GM12892 (cell line): ENCODE data around the gene TMEM18.

Experiments used
- DNase-seq: peaks from one replicate; pipeline ENCODE4 v3.0.0; 2011; ENCODE audit not compliant: insufficient read length
- FAIRE-seq: peaks from 2 replicates; lab custom pipeline; 2011; peaks lifted over from hg19 to GRCh38; lab: Jason Lieb, UNC
- POLR2A ChIP-seq: IDR thresholded peaks from 2 replicates; pipeline ENCODE4 v1.6.1; 2011; ENCODE audit warnings: low read depth, low read length, control low read depth
- POLR2AphosphoS5 ChIP-seq: IDR thresholded peaks from 2 replicates; pipeline ENCODE4 v1.6.1; 2011; ENCODE audit warnings: low read depth, low read length, control low read depth
- TAF1 ChIP-seq: IDR thresholded peaks from 2 replicates; pipeline ENCODE4 v1.6.1; 2011; ENCODE audit warnings: low read depth, mild to moderate bottlenecking, control low read depth, low read length, borderline replicate concordance

Gene TMEM18

GRCh38 chr2:635687-636621 is 41.3 kb downstream of the TMEM18 start:
- DNase-seq (no peak), FAIRE-seq (no peak)
- TF ChIP-seq POLR2A (no peak), POLR2AphosphoS5 (no peak), TAF1 (no peak)

DNA sequence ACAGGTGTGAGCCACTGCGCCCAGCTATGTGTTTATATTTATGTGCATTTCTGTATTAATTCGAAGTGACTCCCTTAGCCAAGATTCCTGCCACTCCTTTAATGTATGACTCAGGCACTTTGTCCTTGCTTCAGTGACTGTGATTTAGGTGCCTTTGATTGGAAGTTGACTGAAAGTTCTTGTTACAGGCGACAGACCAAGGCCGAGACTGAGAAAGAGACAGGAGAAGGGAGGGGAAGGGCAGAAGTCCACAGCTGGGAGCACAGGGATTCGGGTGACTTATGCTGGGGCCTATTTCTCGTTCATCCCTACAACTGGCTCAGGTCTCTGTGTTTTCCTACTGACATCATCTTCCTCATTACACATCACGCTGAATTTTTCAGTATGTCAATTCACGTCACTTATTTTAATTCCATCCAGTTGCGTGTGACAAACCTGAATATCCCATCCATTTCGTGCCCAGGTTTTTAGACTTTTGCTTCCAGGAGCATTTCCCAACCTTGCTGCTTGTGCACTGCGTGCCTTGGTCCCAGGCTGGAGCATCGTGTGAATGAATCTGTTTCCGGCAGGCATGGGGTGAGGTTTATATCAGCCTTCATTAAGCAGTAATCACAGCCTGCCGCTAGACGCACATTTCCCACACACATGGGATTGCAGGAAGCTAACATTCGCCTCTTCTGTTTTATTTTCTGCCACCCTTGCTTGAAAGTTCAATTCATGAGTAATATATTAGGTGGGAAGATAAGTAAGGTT is 42.4 kb downstream of the TMEM18 start:
- TF ChIP-seq TAF1 (no peak), POLR2A (no peak), POLR2AphosphoS5 (no peak)
- DNase-seq (no peak), FAIRE-seq (no peak)

DNA sequence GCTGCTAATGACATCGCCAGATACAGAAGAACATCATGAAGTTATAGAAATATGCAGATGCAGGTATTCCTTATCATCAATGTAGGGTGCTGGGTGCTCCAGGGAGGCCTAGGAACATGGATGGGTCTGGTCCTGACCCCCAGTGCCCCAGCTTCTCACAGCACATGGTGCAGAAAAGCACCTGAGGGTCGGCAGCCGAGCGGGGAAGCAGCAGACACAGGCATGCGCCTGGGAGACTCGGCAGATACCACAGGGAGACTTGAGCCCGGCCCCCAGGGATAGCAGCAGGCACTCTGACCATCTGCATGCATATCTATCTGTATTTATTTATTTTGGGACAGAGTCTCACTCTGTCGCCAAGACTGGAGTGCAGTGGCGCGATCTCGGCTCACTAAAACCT is 43.2 kb downstream of the TMEM18 start:
- DNase-seq (no peak), FAIRE-seq (no peak)
- TF ChIP-seq POLR2A (no peak), TAF1 (no peak), POLR2AphosphoS5 (no peak)

GRCh38 chr2:633371-633770 is 43.8 kb downstream of the TMEM18 start:
- no peak for DNase-seq
- no peak for FAIRE-seq
- TF ChIP-seq POLR2A (no peak), POLR2AphosphoS5 (no peak), TAF1 (no peak)

- no peak for DNase-seq
- TF ChIP-seq POLR2AphosphoS5: no peak
- no peak for TF ChIP-seq POLR2A
- no peak for TF ChIP-seq TAF1
- FAIRE-seq: no peak
Observed at GRCh38 chr2:632471-632870, 44.7 kb downstream of the TMEM18 start.

GRCh38 chr2:631741-632140 is 45.5 kb downstream of the TMEM18 start:
- FAIRE-seq: no peak
- TF ChIP-seq POLR2A (no peak), TAF1 (no peak)
- no peak for DNase-seq

- FAIRE-seq: no peak
- DNase-seq: no peak
- TF ChIP-seq TAF1 (no peak), POLR2A (no peak), POLR2AphosphoS5 (no peak)
Observed at GRCh38 chr2:630451-631320, 46.5 kb downstream of the TMEM18 start.

- TF ChIP-seq POLR2AphosphoS5 (no peak), POLR2A (no peak), TAF1 (no peak)
- DNase-seq (no peak), FAIRE-seq (no peak)
Observed at GRCh38 chr2:629961-630360, 47.2 kb downstream of the TMEM18 start.

- FAIRE-seq: no peak
- TF ChIP-seq POLR2A: no peak
- no peak for TF ChIP-seq POLR2AphosphoS5
- no peak for TF ChIP-seq TAF1
- no peak for DNase-seq
Observed at GRCh38 chr2:628651-629050, 48.6 kb downstream of the TMEM18 start.

DNA sequence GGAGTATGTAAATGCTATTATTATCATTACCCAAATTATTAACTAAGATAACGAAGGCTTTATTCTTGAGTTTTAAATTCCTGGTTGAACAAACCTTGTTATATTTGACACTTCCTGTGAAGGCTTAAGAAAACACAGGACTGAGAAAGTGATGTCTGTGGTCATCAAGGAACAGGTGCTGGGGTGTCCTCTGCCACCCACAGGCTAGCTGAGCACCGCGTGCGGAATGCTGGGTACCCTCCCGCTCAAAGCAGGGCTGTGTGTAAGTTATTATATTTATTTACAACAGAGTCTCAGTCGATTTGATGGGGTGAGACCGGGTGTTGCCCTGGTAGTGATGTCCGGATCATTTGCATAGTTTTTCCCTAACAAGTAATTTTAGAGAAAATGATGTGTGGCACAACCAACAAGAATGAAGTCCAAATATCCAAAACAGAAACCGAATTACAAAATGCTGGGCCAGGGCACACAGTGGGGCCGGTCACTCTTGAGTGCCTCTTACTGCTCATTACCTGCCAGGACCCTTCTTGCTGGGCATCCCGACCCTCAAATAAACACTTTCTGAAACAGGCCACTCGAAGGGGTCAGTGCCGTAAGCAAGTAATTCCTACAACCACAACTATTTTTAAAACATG is 49.2 kb downstream of the TMEM18 start:
- TF ChIP-seq POLR2AphosphoS5 (no peak), TAF1 (no peak), POLR2A (no peak)
- no peak for FAIRE-seq

More for the DNA sequence above, 49.2 kb downstream of the TMEM18 start:
- DNase-seq: no peak
